ENCODE data around the gene PAPPA. TPM values are rescaled to one million over a fixed set of nuclear protein-coding genes. Genes with fewer than 3 reads are reported as not detected.

Gene PAPPA
- total RNA-seq, 1 experiment from 2014 or later: 0.17 TPM

- H3K27me3 Mint-ChIP-seq (ENCODE audit: low read depth): peaks cover 67% of the 10 kb centered on the region
- Histone ChIP-seq H3K79me1 (ENCODE audit: insufficient read depth, low read depth, low read length, poor library complexity, severe bottlenecking) (no peaks in the 10 kb centered on the region), H3K79me2 (ENCODE audit: insufficient read depth, low read length) (no peaks in the 10 kb centered on the region), H2BK12ac (ENCODE audit: insufficient read length, low read depth, low read length) (no peak overlapping the region), H2BK5ac (ENCODE audit: insufficient read length, low read length) (no peak overlapping the region), H3K14ac (ENCODE audit: insufficient read depth, low read length) (no peak overlapping the region), H3T11ph (ENCODE audit: low read length) (no peak overlapping the region), H3K56ac (ENCODE audit: insufficient read length, low read depth, low read length) (no peak overlapping the region), H4K91ac (ENCODE audit: insufficient read length, low read depth, low read length) (no peak overlapping the region), H3K9me3 (ENCODE audit: control insufficient read depth, low read depth, low read length) (no peaks in the 10 kb centered on the region), H3K4me2 (ENCODE audit: insufficient read depth, insufficient read length, low read length) (no peak overlapping the region), H2AK5ac (ENCODE audit: insufficient read length, low read length) (no peak overlapping the region), H3K4ac (ENCODE audit: low read depth, low read length) (no peak overlapping the region), H3K27ac (ENCODE audit: insufficient read length, low read depth, low read length) (no peak overlapping the region), H2BK15ac (ENCODE audit: low read depth, low read length) (no peak overlapping the region), H3K27me3 (ENCODE audit: insufficient read depth, low read length) (peaks cover 20% of the 10 kb centered on the region), H2BK20ac (ENCODE audit: low read depth, low read length, poor library complexity, severe bottlenecking) (no peak overlapping the region), H3K23ac (ENCODE audit: insufficient read length, low read depth, low read length) (no peak overlapping the region), H3K9ac (ENCODE audit: extremely low read depth, insufficient read length, low read length) (no peak overlapping the region), H4K5ac (ENCODE audit: insufficient read length, low read depth, low read length) (no peak overlapping the region), H4K8ac (replicated peaks; ENCODE audit: insufficient read length, low read depth, low read length) (no peak overlapping the region), H3K23me2 (ENCODE audit: insufficient read length, low read depth, low read length, poor library complexity, severe bottlenecking) (no peaks in the 10 kb centered on the region), H3K4me1 (ENCODE audit: insufficient read depth, low read length) (peaks cover 7% of the 10 kb centered on the region; the same call in 1 of the 2 replicates), H4K20me1 (ENCODE audit: control insufficient read depth, insufficient read depth, insufficient read length) (no peaks in the 10 kb centered on the region), H2BK120ac (ENCODE audit: low read depth, low read length, poor library complexity, severe bottlenecking) (no peak overlapping the region), H3K18ac (ENCODE audit: insufficient read length, low read depth, low read length) (no peak overlapping the region), H2AFZ (ENCODE audit: low read length) (no peak overlapping the region)
- peaks cover 29 to 48% of the 10 kb centered on the region in 2 experiments for H3K4me1 Mint-ChIP-seq
- H3K27ac Mint-ChIP-seq: no peak overlapping the region
- TF ChIP-seq CTCF (conservative IDR thresholded peaks at IDR 0.05): no peak
- no peaks in the 10 kb centered on the region; a peak in 2 of 5 replicates for H3K9me3 Mint-ChIP-seq
- no peak for DNase-seq
- 0 out of 7 replicates have a peak, but pooled peaks cover 0 to 2% (median 0%) of the 10 kb centered on the region in 3 experiments for H3K36me3 Mint-ChIP-seq (ENCODE audit: insufficient read depth in 1 of 3, low read depth in 3 of 3)
- no CpG with 5 or more reads among the region's 2 CpGs for WGBS (ENCODE audit: extremely low coverage, insufficient read length, low lambda C conversion rate)
- H3K4me3 Mint-ChIP-seq: no peak overlapping the region
These were observed 189.3 kb downstream of the PAPPA start for GRCh38 chr9:116342941-116343340.

Data from H9 (cell line).